Body of pancreas (tissue), 4 donors: ENCODE measurements around the gene ELOB. TPM values are rescaled to one million over a fixed set of nuclear protein-coding genes. Genes with fewer than 3 reads are reported as not detected.

Experiments used
- ATAC-seq: fragments of 150-250 bp; one replicate; pipeline ENCODE4 v1.9.1; 2016
- DNase-seq, 4 donors: peaks; one replicate each; pipeline ENCODE4 v3.0.0-alpha.2; 2019
- H3K27ac ChIP-seq, 4 donors: fragments of 200-600 bp; sonication (generic); 1 replicate in 3 of 4; 2 replicates in 1 of 4; pipeline versions ENCODE4 v1.5.1 to v1.6.1; 2016 to 2019; ENCODE audit warnings: mild to moderate bottlenecking in 1 of 4, mixed read lengths in 1 of 4, moderate library complexity in 1 of 4
- H3K27me3 ChIP-seq, 2 donors: fragments of 200-600 bp; sonication (generic); one replicate each; pipeline ENCODE4 v1.6.0; 2016; ENCODE audit warnings: mild to moderate bottlenecking in 1 of 2
- H3K36me3 ChIP-seq, 2 donors: fragments of 200-600 bp; sonication (generic); replicated peaks in 1 of 2; 2 replicates each; pipeline ENCODE4 v1.5.1; 2016; ENCODE audit warnings: low read depth in 2 of 2; ENCODE audit not compliant: insufficient read depth in 1 of 2
- H3K4me1 ChIP-seq: fragments of 200-600 bp; sonication (generic); one replicate; pipeline ENCODE4 v1.6.0; 2016
- H3K4me3 ChIP-seq, 2 donors: fragments of 200-600 bp; sonication (generic); 1 replicate in 1 of 2; 2 replicates in 1 of 2; pipeline ENCODE4 v1.5.1; 2016 to 2019
- H3K9me3 ChIP-seq, 3 donors: fragments of 200-600 bp; sonication (generic); 1 replicate in 2 of 3; 2 replicates in 1 of 3; pipeline ENCODE4 v1.5.1; 2016
- POLR2A ChIP-seq, 3 donors: fragments of 450-650 bp; IDR thresholded peaks; one replicate each; pipeline ENCODE4 v1.6.1; 2016; ENCODE audit warnings: antibody characterized with exemption in 3 of 3, mild to moderate bottlenecking in 2 of 3
- WGBS, 2 donors: methylation state at CpG; one replicate each; pipeline ENCODE4 v1.1.5; 2017; 5-methylcytosine and 5-hydroxymethylcytosine counted together
- intact Hi-C: fragments of 100-400 bp; cut with DNase I; formaldehyde crosslinking; loops from one replicate; pipeline ENCODE4 v1.15.1; 2023
- total RNA-seq, 2 donors: library from RNA; depleted of rRNA; stranded (reverse); fragments of >200 nt; gene quantifications; one replicate each; pipeline ENCODE4 v1.1.0, GENCODE V29; 2016
- TF ChIP-seq, protein P1 (sequence below), 7 experiments: fragments of 450-650 bp in 4 of 7; fragments of 200-600 bp in 3 of 7; sonication (generic) in 3 of 7; IDR thresholded peaks; one replicate each; pipeline ENCODE4 v1.5.1; 2016 to 2019; ENCODE audit warnings: antibody characterized with exemption in 7 of 7

ELOB gene
- total RNA-seq, 2 donors from 2014 or later: 77.5 to 186 TPM

DNA sequence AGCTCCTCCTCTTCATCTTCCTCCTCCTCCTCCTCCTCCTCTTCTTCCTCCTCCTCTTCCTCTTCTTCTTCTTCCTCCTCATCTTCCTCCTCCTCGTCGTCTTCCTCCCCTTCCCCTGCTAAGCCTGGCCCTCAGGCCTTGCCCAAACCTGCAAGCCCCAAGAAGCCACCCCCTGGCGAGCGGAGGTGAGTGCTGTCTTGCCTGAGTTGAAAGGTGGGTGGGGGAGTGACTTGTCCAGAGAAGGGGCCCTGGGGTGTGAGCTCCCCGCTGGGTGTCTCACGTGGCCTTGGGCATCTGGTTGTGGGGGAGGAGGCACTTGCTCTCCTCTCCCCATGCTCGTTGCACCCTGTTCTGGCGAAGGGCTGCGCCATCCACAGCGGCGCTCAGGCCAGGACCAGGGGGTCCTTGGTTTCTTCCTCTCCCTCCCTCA lies 8.0 kb downstream of the ELOB start:
- intact Hi-C loops: no loop called here
- no peak for DNase-seq

DNA sequence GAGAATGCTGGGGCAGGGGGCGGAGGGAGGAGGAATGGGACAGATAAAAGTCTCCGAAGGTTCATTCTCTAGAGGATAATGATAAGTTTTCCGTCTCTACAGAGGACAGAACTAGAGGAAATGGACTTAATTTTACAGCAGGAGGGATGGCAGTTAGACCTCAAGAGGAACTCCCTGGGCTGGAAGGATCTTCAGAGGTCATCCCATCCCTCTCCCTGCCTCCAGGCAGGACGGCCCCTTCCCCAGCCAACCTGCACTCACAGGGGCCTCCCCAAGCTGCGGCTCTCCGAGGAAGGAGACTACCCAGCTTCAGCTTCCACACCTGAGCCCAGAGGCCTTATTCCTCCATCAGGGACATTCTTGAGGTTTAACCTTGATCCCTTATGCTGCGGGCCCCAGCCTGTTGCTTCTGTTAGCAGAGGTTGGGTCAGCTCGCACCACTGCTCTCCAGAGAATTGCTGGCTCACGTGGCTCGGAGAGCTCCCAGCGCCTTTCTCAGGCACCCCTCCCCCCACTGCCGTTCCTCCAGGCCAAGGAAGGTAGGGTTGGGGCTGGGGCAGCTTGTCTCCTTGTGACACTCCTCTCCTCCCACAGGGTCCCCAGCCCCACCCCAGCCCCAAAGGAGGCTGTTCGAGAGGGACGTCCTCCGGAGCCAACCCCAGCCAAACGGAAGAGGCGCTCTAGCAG lies 8.5 kb downstream of the ELOB start:
- no peak overlapping the region for H3K27ac ChIP-seq
- 78 to 79% methylated on average over 17 of the region's 17 CpGs for WGBS, 2 donors
- no peak for DNase-seq

More for the DNA sequence above, 8.0 kb downstream of the ELOB start:
- Histone ChIP-seq H3K9me3 (no peaks in the 10 kb centered on the region), H3K36me3 (peaks cover 27 to 47% of the 10 kb centered on the region in 2 donors), H3K27me3 (no peaks in the 10 kb centered on the region), H3K27ac (no peak overlapping the region), H3K4me3 (no peak overlapping the region), H3K4me1 (peaks cover 11% of the 10 kb centered on the region)
- no peak for ATAC-seq
- 84 to 90% methylated on average over 10 to 11 of the region's 11 CpGs for WGBS, 2 donors
- TF ChIP-seq, protein P1, sequence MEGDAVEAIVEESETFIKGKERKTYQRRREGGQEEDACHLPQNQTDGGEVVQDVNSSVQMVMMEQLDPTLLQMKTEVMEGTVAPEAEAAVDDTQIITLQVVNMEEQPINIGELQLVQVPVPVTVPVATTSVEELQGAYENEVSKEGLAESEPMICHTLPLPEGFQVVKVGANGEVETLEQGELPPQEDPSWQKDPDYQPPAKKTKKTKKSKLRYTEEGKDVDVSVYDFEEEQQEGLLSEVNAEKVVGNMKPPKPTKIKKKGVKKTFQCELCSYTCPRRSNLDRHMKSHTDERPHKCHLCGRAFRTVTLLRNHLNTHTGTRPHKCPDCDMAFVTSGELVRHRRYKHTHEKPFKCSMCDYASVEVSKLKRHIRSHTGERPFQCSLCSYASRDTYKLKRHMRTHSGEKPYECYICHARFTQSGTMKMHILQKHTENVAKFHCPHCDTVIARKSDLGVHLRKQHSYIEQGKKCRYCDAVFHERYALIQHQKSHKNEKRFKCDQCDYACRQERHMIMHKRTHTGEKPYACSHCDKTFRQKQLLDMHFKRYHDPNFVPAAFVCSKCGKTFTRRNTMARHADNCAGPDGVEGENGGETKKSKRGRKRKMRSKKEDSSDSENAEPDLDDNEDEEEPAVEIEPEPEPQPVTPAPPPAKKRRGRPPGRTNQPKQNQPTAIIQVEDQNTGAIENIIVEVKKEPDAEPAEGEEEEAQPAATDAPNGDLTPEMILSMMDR (IDR thresholded peaks at IDR 0.05): no peak
- TF ChIP-seq POLR2A (IDR thresholded peaks at IDR 0.05): no peak

DNA sequence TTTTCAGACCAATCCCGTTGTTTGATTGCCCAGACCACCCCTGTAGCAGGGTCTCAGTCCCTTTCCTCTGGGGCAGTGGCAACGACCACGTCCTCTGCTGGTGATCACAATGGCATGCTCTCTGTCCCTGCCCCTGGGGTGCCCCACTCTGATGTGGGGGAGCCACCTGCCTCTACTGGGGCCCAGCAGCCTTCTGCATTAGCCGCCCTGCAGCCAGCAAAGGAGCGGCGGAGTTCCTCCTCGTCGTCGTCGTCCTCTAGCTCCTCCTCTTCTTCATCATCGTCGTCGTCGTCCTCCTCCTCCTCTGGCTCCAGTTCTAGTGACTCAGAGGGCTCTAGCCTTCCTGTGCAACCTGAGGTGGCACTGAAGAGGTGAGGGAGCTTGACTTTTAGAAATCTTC lies 9.2 kb downstream of the ELOB start:
- Histone ChIP-seq H3K9me3 (no peaks in the 10 kb centered on the region), H3K36me3 (peaks cover 39 to 59% of the 10 kb centered on the region in 2 donors), H3K27me3 (no peaks in the 10 kb centered on the region), H3K4me1 (peaks cover 11% of the 10 kb centered on the region), H3K4me3 (no peak overlapping the region), H3K27ac (no peak overlapping the region)
- no peak for DNase-seq
- TF ChIP-seq, protein P1 (IDR thresholded peaks at IDR 0.05): no peak
- no peak for TF ChIP-seq POLR2A (IDR thresholded peaks at IDR 0.05)
- ATAC-seq: no peak
- 66 to 73% methylated on average over 14 of the region's 14 CpGs for WGBS, 2 donors
- intact Hi-C loops: no loop called here

More for the DNA sequence above, 8.5 kb downstream of the ELOB start:
- Histone ChIP-seq H3K9me3 (no peaks in the 10 kb centered on the region), H3K4me3 (no peak overlapping the region), H3K4me1 (peaks cover 11% of the 10 kb centered on the region), H3K27me3 (no peaks in the 10 kb centered on the region), H3K36me3 (peaks cover 33 to 53% of the 10 kb centered on the region in 2 donors)
- ATAC-seq: no peak
- intact Hi-C loops: no loop called here
- TF ChIP-seq, protein P1 (IDR thresholded peaks at IDR 0.05): no peak

DNA sequence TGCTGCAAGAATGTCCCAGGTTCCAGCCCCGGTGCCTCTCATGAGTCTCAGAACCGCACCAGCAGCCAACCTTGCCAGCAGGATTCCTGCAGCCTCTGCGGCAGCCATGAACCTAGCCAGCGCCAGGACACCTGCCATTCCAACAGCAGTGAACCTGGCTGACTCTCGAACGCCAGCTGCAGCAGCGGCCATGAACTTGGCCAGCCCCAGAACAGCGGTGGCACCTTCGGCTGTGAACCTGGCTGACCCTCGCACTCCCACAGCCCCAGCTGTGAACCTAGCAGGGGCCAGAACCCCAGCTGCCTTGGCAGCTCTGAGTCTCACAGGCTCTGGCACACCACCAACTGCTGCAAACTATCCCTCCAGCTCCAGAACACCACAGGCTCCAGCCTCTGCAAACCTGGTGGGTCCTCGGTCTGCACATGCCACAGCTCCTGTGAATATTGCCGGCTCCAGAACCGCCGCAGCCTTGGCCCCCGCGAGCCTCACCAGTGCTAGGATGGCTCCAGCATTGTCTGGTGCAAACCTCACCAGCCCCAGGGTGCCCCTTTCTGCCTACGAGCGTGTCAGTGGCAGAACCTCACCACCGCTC lies 9.8 kb downstream of the ELOB start:
- intact Hi-C loops: no loop called here

More for the DNA sequence above, 9.8 kb downstream of the ELOB start:
- H3K4me3 ChIP-seq: no peak overlapping the region
- H3K27ac ChIP-seq: no peak overlapping the region
- no peaks in the 10 kb centered on the region for H3K27me3 ChIP-seq
- H3K36me3 ChIP-seq: peaks cover 46 to 64% of the 10 kb centered on the region in 2 donors
- 65 to 94% methylated on average over 9 to 19 of the region's 19 CpGs for WGBS, 2 donors
- peaks cover 11% of the 10 kb centered on the region for H3K4me1 ChIP-seq
- DNase-seq: peak in 3 of 4 donors; percentile 40 to 54 (median 43)
- H3K9me3 ChIP-seq: no peaks in the 10 kb centered on the region
- no peak for ATAC-seq
- no peak for TF ChIP-seq POLR2A (IDR thresholded peaks at IDR 0.05)
- TF ChIP-seq, protein P1 (IDR thresholded peaks at IDR 0.05): no peak
